HS-27A (cell line): ENCODE measurements around the gene GTF3C1.
"Not testable (repeated sequence)": the region's sequence is repeated elsewhere in the genome, so short reads cannot be mapped to it uniquely, and the experiment has no call there.

Experiments
- DNase-seq: peaks from one replicate; pipeline ENCODE4 v3.0.0-alpha.2; 2012; ENCODE audit warnings: low read depth, missing footprints

The GTF3C1 gene

DNA sequence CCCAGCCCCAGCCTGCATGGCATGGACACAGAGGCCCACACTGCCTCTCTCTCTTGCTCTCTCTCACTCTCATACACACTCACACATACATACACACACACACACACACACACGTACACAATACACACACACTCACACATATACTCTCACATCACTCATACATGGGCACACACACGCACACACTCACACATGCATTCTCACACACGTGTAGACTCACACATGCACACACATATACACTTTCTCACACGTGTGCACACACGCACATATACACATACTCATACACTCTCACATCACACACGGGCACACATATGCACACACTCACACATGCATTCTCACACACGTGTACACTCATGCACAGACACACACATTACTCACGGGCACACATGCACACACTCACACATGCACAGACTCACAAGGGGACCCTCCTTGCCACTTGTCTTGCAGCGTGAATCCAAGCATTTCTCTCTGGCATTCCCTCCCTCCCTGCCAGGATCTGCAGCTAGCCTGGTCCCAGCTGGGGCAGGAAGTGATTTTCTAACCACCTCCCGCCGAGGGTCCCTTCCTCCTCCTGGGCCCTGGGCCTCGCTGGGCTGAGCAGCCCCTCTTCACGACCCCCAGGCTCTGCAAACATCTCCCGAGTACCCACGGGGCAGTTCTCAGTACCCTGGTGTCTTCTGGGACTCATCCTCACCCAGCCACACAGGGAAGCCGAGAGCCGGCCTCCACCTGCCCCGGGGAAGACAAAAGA, 110.3 kb downstream of the GTF3C1 start:
- no peak for DNase-seq

DNA sequence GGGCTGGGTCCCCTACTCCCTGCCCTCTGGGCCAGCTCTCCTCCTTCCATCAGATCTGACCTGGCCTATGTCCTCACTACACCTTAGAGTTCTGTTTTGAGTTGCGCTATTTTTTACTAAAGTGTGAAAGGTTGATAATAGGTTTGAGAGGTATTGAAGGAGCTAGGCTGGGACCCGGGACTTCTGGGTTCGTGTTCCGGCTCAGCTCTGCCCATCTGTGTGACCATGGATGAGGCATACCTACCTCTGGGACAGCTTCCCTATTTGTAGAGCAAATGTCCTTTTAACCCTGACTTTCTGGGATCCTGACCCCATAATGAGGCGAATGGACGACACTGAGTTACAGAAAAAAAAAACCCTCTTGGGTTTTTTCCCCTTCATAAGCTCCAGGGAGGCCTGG, 111.8 kb downstream of the GTF3C1 start:
- no peak for DNase-seq

DNA sequence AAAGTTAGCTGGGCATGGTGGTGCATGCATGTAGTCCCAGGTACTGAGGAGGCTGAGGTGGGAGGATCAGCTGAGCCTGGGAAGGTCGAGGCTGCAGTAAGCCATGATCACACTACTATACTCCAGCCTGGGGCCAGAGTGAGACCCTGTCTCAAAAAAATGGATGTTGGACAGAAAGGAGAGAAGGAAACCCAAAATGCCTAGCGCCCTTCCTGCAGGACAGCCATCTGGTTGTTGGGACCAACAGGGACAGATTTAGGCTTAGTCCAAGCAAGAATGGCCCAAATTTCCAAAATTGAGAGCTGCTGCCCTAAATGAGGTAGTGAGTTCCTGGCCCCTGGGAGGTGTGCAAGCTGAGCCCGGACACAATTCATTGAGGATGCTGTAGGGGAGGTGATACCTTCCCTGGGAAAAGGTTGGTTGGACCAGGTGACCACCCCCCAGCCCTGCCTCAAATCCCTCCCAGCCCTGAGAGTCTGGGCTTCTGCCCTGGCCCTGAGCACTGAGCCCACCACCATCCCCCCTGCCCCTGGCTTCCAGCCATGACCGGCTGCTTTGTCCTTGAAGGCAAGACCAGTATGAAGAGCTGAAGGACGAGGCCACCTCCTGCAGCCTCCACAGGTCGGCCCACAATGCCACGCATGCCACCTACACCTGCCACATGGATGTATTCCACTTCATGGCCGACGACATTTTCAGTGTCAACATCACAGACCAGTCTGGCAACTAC, 112.6 kb downstream of the GTF3C1 start:
- no peak for DNase-seq

DNA sequence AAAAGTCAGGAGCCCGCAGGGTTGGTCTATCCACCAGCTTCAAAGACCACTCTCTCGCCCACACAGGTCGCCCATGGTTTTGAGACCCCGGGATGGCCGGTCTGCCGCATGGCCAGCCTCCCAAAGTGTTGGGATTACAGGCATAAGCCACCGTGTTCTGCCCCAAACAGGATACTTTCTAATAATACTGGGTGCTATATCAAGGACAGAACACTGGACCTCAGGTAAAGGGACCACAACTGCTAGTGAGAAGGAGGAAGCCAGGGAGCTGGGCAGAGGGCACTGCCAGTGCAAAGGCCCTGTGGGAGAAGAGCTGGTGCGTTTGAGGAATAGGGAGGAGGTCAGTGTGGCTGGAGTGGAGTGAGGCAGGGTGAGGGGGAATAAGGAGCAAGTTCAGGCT, 113.6 kb downstream of the GTF3C1 start:
- DNase-seq, result no peak

DNA sequence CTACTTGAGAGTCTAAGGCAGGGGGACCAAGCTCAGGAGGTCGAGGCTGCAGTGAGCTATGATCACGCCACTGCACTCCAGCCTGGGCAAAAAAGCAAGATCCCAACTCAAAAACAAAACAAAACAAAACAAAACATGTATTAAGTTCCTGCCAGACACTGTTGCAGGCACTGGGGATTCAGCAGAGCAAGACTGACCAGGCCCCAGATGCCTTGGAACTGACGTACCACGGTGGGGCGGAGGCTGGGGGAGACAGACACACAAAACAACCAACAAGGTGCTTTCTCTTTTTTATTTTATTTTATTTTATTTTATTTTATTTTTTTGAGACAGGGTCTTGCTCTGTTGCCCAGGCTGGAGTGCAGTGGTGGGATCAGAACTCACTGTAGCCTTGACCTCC, 114.6 kb downstream of the GTF3C1 start:
- not testable (repeated sequence) for DNase-seq

DNA sequence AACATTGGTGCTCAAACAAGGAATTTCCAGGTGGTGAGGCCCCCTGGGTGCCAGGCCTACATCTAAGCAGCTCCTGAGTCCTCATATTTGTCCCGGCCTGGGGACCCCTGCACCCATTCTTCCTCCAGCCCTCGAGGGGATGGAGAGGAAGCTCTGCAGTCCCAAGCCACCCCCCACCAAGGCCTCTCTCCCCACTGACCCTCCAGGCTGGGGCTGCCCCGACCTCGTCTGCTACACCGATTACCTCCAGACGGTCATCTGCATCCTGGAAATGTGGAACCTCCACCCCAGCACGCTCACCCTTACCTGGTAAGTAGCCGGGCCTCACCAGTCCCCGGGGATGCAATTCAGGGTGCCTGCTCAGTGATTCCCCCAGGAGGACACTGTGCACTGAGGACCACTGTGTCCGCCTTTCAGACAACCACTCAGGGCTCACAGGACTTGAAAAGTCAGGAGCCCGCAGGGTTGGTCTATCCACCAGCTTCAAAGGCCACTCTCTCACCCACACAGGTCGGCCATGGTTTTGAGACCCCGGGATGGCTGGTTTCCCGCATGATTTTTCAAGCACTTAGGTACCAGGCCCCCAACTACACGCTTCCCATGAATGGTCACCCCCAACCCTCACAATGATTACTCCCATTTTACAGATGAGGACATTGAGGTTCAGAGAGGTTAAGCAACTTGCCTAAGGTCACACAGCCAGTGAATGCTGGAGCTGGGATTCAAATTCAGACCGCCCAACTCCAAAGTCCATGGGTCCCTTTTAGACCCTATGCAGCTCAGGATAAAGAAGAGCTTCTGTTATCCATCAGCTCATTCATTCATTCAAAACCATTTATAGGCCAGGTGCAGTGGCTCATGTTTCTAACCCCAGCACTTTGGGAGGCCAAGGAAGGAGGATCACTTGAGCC, 115.3 kb downstream of the GTF3C1 start:
- DNase-seq, result no peak

DNA sequence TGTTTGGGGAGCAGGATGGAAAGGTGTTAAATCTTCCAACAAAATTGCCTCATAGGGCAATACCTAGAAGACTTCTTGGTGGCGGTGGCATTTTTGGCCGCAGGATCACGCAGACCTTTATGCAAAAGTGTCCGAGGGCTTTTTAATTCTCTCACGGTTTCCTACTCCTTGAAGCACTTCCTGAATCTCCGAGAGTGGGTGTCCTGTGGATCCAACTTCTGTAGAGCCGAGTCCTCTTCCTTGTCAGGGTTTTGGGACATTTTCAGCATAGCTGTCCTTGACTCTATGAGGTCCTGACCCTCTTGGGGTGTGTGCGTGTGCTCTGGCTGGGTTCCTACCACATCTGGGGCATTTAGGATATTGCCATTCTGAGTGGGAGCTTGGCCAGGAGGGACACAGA, 116.1 kb downstream of the GTF3C1 start:
- no peak for DNase-seq

DNA sequence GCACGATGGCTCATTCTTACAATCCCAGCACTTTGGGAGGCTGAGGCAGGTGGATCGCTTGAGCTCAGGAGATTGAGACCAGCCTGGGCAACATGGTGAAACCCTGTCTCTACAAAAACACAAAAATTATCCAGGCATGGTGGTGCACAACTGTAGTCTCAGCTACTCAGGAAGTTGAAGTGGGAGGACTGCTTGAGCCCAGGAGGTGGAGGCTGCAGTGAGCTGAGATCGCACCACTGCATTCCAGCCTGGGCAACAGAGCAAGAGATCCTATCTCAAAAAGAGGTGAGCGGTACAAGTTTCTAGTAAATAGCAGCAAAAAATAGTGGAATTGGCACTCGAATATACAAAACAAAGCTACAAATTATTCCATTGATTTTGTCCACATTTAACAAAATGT, 116.5 kb downstream of the GTF3C1 start:
- not testable (repeated sequence) for DNase-seq

DNA sequence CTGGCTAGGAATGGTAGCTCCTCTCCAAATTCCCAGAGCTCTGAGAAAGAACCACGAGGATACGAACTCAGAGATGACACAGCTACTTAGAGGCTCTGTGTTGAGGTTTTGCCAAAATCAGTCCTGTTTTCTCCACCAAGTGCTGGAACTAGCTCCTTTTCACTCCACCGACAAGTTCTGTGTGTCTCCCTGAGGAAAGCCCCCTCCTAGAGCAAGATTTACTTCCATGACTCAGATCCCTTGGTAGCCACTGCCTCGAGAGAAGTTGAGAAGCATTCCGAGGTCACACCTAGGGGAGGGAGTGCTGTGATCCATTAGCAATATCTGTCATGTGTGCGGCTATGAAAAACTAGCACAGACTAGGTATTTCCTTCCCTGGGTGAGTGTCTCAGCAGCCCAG, 117.2 kb downstream of the GTF3C1 start:
- DNase-seq, result no peak

DNA sequence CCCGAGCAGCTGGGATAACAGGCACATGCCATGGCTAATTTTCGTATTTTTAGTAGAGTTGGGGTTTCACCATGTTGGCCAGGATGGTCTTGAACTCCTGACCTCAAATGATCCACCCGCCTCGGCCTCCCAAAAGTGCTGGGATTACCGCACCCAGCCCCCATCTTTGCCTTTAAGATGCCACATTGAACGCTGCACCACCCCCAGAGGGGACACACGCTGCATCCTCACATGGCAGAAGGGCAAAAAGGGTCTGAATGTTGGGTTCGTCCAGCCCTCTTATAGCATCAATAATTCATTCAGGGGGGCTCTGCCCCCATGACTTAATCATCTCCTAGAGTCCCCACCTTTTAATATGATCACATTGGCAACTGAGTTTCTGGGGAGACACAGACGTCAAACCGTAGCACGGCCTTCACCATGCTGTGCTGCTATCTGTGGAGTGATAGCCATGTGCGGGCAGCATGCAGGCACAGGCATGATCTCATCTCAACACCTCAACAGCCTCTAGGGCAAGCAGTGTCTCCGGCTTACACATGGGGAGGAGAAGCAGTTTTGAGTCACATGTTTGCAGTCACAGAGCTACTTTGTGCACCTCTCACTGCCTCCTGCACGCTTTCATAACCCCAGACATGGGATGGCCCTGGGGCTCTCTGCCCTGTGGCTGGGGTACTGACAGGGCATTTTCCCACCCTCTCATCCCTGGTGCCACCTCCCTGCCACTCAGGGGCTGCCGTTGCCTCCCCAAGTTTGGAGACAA, 117.8 kb downstream of the GTF3C1 start:
- no peak for DNase-seq

DNA sequence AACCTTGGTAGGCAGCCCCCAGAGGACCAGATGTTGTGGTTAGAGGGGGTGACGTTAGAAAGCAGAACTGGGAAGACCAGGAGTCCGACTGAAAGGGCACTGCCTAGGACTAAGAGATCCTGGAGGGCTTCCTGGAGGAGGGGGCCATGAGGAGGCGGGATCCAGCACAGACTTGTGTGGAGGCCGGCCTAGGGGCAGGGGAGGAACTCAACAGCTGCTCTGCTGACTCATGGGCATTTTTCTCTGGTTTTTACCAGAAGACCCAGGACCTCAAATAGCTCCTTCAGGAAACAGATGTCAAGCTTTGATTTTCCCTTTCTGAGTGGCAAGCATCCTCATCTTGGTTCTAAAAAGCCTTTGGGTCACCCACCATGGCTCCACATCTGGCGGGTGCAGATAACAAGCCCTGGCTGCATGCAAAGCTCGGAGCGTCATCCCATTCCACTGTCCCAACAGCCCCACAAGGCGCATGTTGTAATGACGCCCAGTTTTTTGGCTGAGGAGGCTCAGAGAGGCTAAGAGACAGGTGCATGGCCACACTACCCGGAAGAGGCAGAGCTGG, 118.7 kb downstream of the GTF3C1 start:
- DNase-seq, result no peak

DNA sequence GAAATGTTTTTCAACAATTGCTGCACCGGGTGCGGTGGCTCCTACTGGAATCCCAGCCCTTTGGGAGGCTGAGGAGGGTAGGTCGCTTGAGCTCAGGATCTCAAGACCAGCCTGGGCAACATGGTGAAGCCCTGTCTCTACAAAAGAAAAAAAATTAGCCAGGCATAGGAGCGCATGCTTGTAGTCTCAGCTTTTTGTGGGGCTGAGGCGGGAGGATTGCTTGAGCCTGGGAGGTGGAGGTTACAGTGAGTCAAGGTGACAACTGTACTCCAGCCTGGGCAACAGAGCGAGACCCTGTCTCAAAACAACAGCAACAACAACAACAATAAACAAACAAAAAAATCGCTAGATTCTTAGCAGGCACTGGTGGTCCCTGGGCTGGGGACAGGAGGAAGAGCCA, 119.2 kb downstream of the GTF3C1 start:
- DNase-seq, result no peak

DNA sequence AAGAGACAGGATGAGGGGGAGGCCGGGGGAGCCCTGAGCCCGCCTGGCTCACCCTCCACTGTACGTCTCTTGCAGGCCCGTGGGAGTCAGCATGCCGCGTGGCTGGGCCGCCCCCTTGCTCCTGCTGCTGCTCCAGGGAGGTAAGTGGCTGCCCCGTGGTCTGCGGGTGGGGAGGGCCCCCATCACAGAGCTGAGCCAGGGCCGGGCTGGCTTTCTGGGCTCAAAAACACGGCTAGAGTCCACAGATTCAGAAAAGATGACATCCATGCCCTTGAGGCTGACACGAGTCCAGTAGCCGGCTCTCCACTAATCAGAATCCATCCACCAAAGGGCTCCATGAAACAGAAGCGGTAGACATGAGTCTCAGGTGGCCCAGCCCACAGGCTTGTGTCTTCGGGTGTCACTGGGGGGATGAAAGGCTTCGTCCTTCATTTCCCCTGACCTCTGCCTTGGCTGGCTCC, 119.7 kb downstream of the GTF3C1 start:
- no peak for DNase-seq

DNA sequence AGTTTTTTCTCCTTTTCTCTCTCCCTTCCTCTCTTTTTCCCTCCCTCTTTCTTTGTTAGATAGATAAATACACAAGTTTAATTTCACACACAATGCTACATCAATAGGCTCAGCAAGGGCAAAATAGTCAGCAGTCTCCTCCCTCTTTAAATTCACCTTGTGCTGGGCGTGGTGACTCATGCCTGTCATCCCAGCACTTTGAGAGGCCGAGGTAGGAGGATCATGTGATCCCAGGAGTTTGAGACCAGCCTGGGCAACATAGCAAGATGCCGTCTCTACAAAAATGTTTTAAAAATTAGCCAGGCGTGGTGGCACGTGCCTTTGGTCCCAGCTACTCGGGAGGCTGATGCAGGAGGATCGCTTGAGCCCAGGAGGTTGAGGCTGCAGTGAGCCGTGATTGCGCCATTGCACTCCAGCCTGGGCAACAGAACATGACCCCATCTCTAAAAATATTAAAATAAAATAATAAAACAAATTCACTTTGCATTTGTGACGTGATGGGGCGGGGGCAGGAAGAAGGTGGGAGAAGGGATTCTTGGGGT, 120.3 kb downstream of the GTF3C1 start:
- DNase-seq, result no peak

DNA sequence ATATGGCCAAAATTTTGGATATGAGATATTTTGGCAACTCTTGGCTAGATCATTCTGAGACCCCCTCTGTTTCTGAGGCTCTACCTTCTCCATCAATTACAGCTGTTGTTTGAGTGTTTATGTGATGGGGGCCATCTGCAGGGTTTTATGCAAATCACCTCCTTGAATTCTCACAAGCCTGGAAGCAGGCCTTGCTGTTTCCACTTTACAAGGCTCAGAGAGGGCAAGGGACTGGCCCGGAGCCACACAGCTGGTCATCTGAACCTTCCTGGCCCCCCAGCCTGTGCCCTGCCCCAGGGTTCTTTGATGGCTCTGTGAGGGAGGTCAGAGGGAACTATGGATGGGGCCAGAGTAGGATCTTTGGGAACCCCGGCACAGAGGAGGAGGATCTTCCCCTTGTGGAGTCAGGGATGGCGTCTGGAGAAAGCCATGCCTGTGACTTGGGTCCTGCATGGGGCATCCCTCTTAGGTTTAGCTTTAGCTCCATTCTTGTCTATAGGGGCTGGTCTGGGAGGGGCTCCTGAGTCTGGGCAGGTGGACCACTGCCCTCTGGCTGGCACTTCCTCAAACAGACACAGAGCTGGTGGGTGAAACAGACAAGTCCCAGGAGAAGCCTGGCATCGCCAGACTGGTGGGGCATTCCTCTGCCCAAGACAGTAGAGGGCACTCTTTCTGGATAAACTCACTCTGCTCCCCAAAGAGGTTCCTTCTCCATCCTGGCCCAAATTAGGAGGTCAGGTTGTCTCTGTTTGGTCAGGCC, 121.5 kb downstream of the GTF3C1 start:
- no peak for DNase-seq

DNA sequence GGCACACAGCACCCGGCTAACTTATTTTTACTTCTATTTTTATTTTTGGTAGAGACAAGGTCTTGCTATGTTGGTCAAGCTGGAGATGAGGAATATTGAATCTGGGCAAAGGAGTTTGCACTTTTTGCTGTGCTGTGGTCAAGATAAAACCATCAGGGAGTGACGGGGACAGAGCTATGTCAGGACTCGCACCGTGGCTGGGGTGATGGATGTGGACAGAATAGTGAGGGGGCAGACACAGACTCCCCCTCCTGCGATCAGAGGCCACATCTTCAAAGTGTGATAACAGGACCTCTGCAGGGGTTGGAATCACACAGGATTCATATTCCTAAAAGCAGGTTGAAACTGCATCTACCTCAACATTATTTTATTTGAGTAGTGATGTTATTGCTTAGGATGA, 122.2 kb downstream of the GTF3C1 start:
- DNase-seq, result no peak

DNA sequence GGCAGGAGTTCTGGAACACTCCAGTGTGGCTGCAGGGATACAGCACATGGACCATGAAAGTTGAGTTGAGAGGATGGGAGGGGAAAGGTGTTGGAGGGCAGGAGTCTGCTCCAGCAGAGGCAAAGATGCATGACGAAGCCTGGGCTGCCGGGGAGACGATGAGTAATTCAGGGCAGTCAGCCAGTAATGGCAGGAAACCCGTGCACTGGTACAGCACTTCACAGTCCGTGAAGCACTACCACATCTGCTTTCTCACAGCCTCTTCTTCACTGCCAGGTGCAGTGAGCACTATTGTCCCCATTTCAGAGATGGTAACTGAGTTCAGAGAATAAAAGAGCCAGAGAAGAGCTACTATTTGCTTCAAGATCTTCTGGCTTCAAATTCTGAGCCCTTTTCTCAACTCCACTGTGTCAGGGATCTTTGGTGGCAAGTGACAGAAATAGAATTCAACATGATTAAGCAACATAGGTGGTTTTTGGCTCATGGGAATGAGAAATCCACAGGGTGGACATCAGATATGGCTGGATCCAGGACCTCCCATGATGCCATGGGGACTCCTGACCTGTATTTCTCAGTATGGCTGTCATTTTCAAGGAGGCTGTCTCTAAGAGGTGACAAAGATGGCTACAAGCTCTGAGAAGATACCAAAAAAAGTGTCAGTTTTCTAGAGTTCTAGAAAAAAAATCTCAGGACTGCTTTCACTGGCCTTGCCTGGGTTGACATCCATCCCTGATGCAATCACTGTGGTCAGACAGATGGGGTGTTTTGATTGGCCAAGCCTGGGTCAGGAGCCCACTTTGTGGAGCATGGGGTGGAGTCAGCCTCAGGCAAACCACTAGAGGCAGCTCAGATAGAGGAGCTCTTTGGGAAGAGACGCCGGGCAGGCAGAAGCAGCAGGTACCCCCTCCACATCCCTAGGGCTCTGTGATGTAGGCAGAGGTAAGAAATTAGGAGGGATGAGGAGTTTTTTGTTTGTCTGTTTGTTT, 123.0 kb downstream of the GTF3C1 start:
- DNase-seq, result no peak

DNA sequence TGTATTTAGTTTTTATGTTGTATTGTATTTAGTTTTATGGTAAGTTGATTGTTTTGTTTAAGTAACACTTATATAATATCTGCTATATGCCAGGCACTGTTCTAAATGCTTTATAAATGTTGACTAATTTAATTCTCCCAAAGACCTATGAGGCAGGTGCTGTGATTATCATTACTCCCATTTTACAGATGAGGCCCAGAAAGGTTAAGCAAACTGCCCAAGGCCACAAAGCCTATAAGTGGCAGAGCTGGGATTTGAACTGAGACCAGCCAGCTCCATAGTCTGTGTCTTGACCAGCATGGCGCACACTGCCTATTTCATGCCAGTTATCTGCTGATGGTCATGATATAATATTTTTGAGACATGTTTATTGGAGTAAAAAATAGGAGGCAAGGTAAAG, 123.8 kb downstream of the GTF3C1 start:
- no peak for DNase-seq
